Stomach (tissue), 9 donors: ENCODE results near the gene ZNF619. TPM values are rescaled to one million over a fixed set of nuclear protein-coding genes. Genes with fewer than 3 reads are reported as not detected.

Experiments
- DNase-seq, 2 donors: peaks; one replicate each; pipeline versions ENCODE4 v3.0.0 to v3.0.0-alpha.2; 2013 to 2019
- H3K27ac ChIP-seq, 5 donors: fragments of 200-600 bp in 4 of 5; sonication (generic) in 4 of 5; one replicate each; pipeline ENCODE4 v1.5.1; 2013 to 2019; ENCODE audit warnings: mild to moderate bottlenecking in 1 of 5, moderate library complexity in 1 of 5
- H3K27me3 ChIP-seq, 3 donors: fragments of 200-600 bp; sonication (generic); one replicate each; pipeline ENCODE4 v1.5.1; 2017 to 2019; ENCODE audit warnings: mixed run types in 1 of 3
- H3K36me3 ChIP-seq, 4 donors: fragments of 200-600 bp; sonication (generic); 1 replicate in 3 of 4; 2 replicates in 1 of 4; pipeline ENCODE4 v1.5.1; 2016 to 2019
- H3K4me1 ChIP-seq, 4 donors: fragments of 200-600 bp; sonication (generic); one replicate each; pipeline ENCODE4 v1.5.1; 2016 to 2019
- H3K4me3 ChIP-seq, 4 donors: fragments of 200-600 bp; sonication (generic) in 3 of 4; one replicate each; pipeline ENCODE4 v1.5.1; 2016 to 2019; ENCODE audit warnings: mild to moderate bottlenecking in 1 of 4
- H3K9me3 ChIP-seq, 4 donors: fragments of 200-600 bp; sonication (generic); one replicate each; pipeline ENCODE4 v1.5.1; 2016 to 2019
- CTCF ChIP-seq, 7 experiments: fragments of 450-650 bp in 4 of 7; fragments of 200-600 bp in 3 of 7; sonication (generic) in 3 of 7; IDR thresholded peaks; one replicate each; pipeline ENCODE4 v1.5.1; 2016 to 2019; ENCODE audit warnings: antibody characterized with exemption in 7 of 7, control low read depth in 2 of 7, mild to moderate bottlenecking in 1 of 7
- EP300 ChIP-seq: sonication (generic); formaldehyde crosslinking; IDR thresholded peaks from one replicate; pipeline ENCODE4 v1.6.1; 2017; ENCODE audit warnings: antibody characterized with exemption
- POLR2A ChIP-seq, 4 donors: fragments of 450-650 bp; IDR thresholded peaks; one replicate each; pipeline ENCODE4 v1.6.1; 2016; ENCODE audit warnings: antibody characterized with exemption in 4 of 4, control low read depth in 2 of 4, mild to moderate bottlenecking in 1 of 4, moderate library complexity in 1 of 4
- POLR2AphosphoS5 ChIP-seq, 3 donors: sonication (generic); formaldehyde crosslinking; IDR thresholded peaks; one replicate each; pipeline ENCODE4 v1.6.1; 2016; ENCODE audit warnings: antibody characterized with exemption in 3 of 3
- WGBS, 5 donors: extraction: QIAGEN DNeasy Blood & Tissue Kit in 3 of 5; methylation state at CpG; one replicate each; pipeline versions ENCODE4 v1.1.5 to v1.1.7; 2013 to 2018; 5-methylcytosine and 5-hydroxymethylcytosine counted together
- intact Hi-C: fragments of 100-400 bp; cut with DNase I; formaldehyde crosslinking; loops from one replicate; pipeline ENCODE4 v1.15.1; 2023; ENCODE audit warnings: low total_unique reads
- polyA plus RNA-seq, 3 donors: library from polyadenylated mRNA; stranded (reverse); fragments of 200-250 nt; gene quantifications; one replicate each; pipeline ENCODE4 v1.2.3, GENCODE V29; 2013
- total RNA-seq, 5 donors: library from RNA; depleted of rRNA; stranded (reverse); fragments of >200 nt; gene quantifications; one replicate each; pipeline versions ENCODE4 v1.1.0 to v1.2.3, GENCODE V29; 2014 to 2016
- donor health status: healthy with polysubstance abuse.
- donor health status: Bipolar disorder and iron deficiency.
- donor health status: healthy.

The ZNF619 gene
- total and polyA plus RNA-seq, 8 donors: 0.83 to 137 (median 3.0) TPM

- H3K36me3 ChIP-seq: peaks cover 0 to 15% (median 11%) of the 10 kb centered on the region in 4 donors
- peak within 1 kb of the TSS; percentile 79 to 88 (median 84) for H3K27ac ChIP-seq
- no peaks in the 10 kb centered on the region for H3K9me3 ChIP-seq
- H3K4me3 ChIP-seq: peak within 1 kb of the TSS; percentile 57 to 75 (median 62)
- WGBS, 5 donors: 2 to 6% (median 5%) methylated on average over 44 of the region's 44 CpGs
- H3K4me1 ChIP-seq: peaks cover 4 to 30% (median 9%) of the 10 kb centered on the region in 4 donors
- intact Hi-C loops: no loop called here
- TF ChIP-seq POLR2A (IDR thresholded peaks at IDR 0.05): no peak
- TF ChIP-seq CTCF (IDR thresholded peaks at IDR 0.05): peak in 1 of 7 experiments; percentile 17
- peak; percentile 68 to 78 (median 73) for TF ChIP-seq POLR2AphosphoS5 (IDR thresholded peaks at IDR 0.05)
- TF ChIP-seq EP300: no peak
- DNase-seq: peak; percentile 86 to 95
- H3K27me3 ChIP-seq: no peaks in the 10 kb centered on the region
Observed at GRCh38 chr3:40505599-40506462, 28.9 kb downstream of the ZNF619 start, which contains the start of gene ZNF620. TSS of gene ZNF620 (plus strand) at chr3:40506039. CDS start at chr3:40506353, 314 bp downstream.

- H3K36me3 ChIP-seq: peaks cover 0 to 63% (median 59%) of the 10 kb centered on the region in 4 donors
- H3K4me3 ChIP-seq: no peak overlapping the region
- intact Hi-C loops: no loop called here
- DNase-seq: no peak
- H3K27ac ChIP-seq: no peak overlapping the region
- H3K9me3 ChIP-seq: no peaks in the 10 kb centered on the region
- no peaks in the 10 kb centered on the region for H3K27me3 ChIP-seq
- H3K4me1 ChIP-seq: peaks cover 4 to 14% (median 6%) of the 10 kb centered on the region in 4 donors
- TF ChIP-seq POLR2A (IDR thresholded peaks at IDR 0.05): no peak
- no peak for TF ChIP-seq CTCF (IDR thresholded peaks at IDR 0.05)
- TF ChIP-seq POLR2AphosphoS5 (IDR thresholded peaks at IDR 0.05): no peak
- TF ChIP-seq EP300: no peak
- 94 to 100% (median 100%) methylated on average over 1 of the region's 1 CpG for WGBS, 5 donors
Observed at GRCh38 chr3:40511031-40511718, 34.3 kb downstream of the ZNF619 start.

- Histone ChIP-seq H3K36me3 (peaks cover 5 to 59% (median 56%) of the 10 kb centered on the region in 4 donors), H3K27me3 (no peaks in the 10 kb centered on the region), H3K27ac (no peak overlapping the region), H3K4me3 (no peak overlapping the region), H3K9me3 (no peaks in the 10 kb centered on the region), H3K4me1 (no peaks in the 10 kb centered on the region)
- peak in 1 of 2 donors; percentile 20 for DNase-seq
- TF ChIP-seq CTCF (IDR thresholded peaks at IDR 0.05) (no peak), EP300 (no peak), POLR2AphosphoS5 (IDR thresholded peaks at IDR 0.05) (no peak), POLR2A (IDR thresholded peaks at IDR 0.05) (no peak)
- WGBS, 5 donors: 94 to 96% (median 95%) methylated on average over 5 of the region's 5 CpGs
- intact Hi-C loops: no loop called here
Observed at GRCh38 chr3:40516201-40516600, 39.3 kb downstream of the ZNF619 start.

GRCh38 chr3:40518067-40518466 is 41.1 kb downstream of the ZNF619 start:
- peaks cover 5 to 41% (median 39%) of the 10 kb centered on the region in 4 donors for H3K36me3 ChIP-seq
- no peak overlapping the region for H3K27ac ChIP-seq
- intact Hi-C loops: no loop called here
- no peaks in the 10 kb centered on the region for H3K9me3 ChIP-seq
- H3K27me3 ChIP-seq: no peaks in the 10 kb centered on the region
- 79 to 100% (median 92%) methylated on average over 1 of the region's 1 CpG for WGBS, 5 donors
- no peak for DNase-seq
- H3K4me3 ChIP-seq: no peak overlapping the region
- TF ChIP-seq POLR2A (IDR thresholded peaks at IDR 0.05): no peak
- TF ChIP-seq EP300: no peak
- no peak for TF ChIP-seq CTCF (IDR thresholded peaks at IDR 0.05)
- TF ChIP-seq POLR2AphosphoS5 (IDR thresholded peaks at IDR 0.05): no peak
- no peaks in the 10 kb centered on the region for H3K4me1 ChIP-seq
